ENCODE measurements around the gene MEI4. TPM values are rescaled to one million over a fixed set of nuclear protein-coding genes. Genes with fewer than 3 reads are reported as not detected.

MEI4 gene
- total and polyA plus RNA-seq, 2 of the 8 experiments (the other 6 are each of a cell fraction or from before 2014, with no cell fraction given) = 0.05 to 0.24 TPM

GRCh38 chr6:77644102-77644705 is 8.6 kb upstream of the MEI4 start:
- 69% methylated on average over 2 of the region's 2 CpGs; no CpG with 5 or more reads in 1 of the 2 experiments for WGBS, 2 experiments (ENCODE audit: extremely low coverage in 1 of 2, insufficient coverage in 1 of 2, insufficient read length in 1 of 2, insufficient replicate concordance in 2 of 2, low coverage in 1 of 2, low lambda C conversion rate in 2 of 2, missing lambda C conversion rate in 1 of 2)
- Histone ChIP-seq H4K91ac (replicated peaks; ENCODE audit: insufficient read length, low read length) (no peak overlapping the region), H3K79me1 (ENCODE audit: low read depth, low read length) (no peaks in the 10 kb centered on the region), H3K4ac (replicated peaks; ENCODE audit: insufficient read length, low read depth, low read length) (no peak overlapping the region), H2BK5ac (ENCODE audit: low read depth, low read length) (no peak overlapping the region), H2BK15ac (ENCODE audit: low read length) (no peak overlapping the region), H3K14ac (ENCODE audit: insufficient read length) (no peak overlapping the region), H2AK5ac (ENCODE audit: low read depth, low read length) (no peak overlapping the region), H4K20me1 (replicated peaks in 1 of 2; ENCODE audit: control insufficient read depth in 1 of 2, insufficient read depth in 2 of 2, low read length in 2 of 2) (no peaks in the 10 kb centered on the region), H2AFZ (ENCODE audit: low read length) (no peak overlapping the region), H3K27me3 (replicated peaks in 1 of 4; ENCODE audit: control insufficient read depth in 3 of 4, extremely low read depth in 1 of 4, insufficient read depth in 3 of 4, low read length in 3 of 4) (no peaks in the 10 kb centered on the region), H3K4me1 (replicated peaks in 1 of 4; ENCODE audit: control insufficient read depth in 3 of 4, insufficient read depth in 4 of 4, low read length in 3 of 4) (no peaks in the 10 kb centered on the region), H3K4me2 (ENCODE audit: insufficient read depth in 1 of 2, low read depth in 2 of 2, low read length in 2 of 2) (no peak overlapping the region), H2BK120ac (replicated peaks; ENCODE audit: low read depth, low read length) (no peak overlapping the region), H3K9me3 (ENCODE audit: insufficient read depth in 2 of 2, low read depth in 1 of 2, low read length in 1 of 2) (no peaks in the 10 kb centered on the region), H3K23ac (ENCODE audit: insufficient read length) (no peak overlapping the region), H3K56ac (replicated peaks; ENCODE audit: insufficient read length, low read depth, low read length) (no peak overlapping the region), H3K9ac (replicated peaks in 1 of 4; ENCODE audit: extremely low read depth in 1 of 4, low read depth in 3 of 4, low read length in 3 of 4) (no peak overlapping the region), H4K5ac (ENCODE audit: insufficient read length, low read depth, low read length) (no peak overlapping the region), H3K27ac (ENCODE audit: low read depth, low read length) (no peak overlapping the region), H2BK12ac (ENCODE audit: low read depth, low read length) (no peak overlapping the region), H3K36me3 (ENCODE audit: control insufficient read depth in 2 of 4, insufficient read depth in 4 of 4, low read length in 3 of 4) (no peaks in the 10 kb centered on the region), H3K18ac (ENCODE audit: extremely low read depth, low read length) (no peak overlapping the region), H4K8ac (ENCODE audit: extremely low read depth, insufficient read depth, low read length) (no peak overlapping the region), H3K4me3 (ENCODE audit: extremely low read depth in 1 of 4, insufficient read depth in 2 of 4, low read depth in 3 of 4, low read length in 4 of 4) (no peak overlapping the region), H2BK20ac (ENCODE audit: low read length) (no peak overlapping the region), H3K79me2 (ENCODE audit: control insufficient read depth in 1 of 2, insufficient read depth in 2 of 2, low read length in 2 of 2) (no peaks in the 10 kb centered on the region), H3K23me2 (ENCODE audit: low read depth, low read length) (no peaks in the 10 kb centered on the region)
- no peak for FAIRE-seq
- ChIA-PET CTCF (ENCODE audit: partially characterized antibody) (no interaction called here), POLR2A (ENCODE audit: partially characterized antibody) (no interaction called here)
- DNase-seq (ENCODE audit: low read depth in 1 of 2, low spot score in 2 of 2) = no peak
- no peak for TF ChIP-seq CTCF (IDR thresholded peaks at IDR 0.05; ENCODE audit: control extremely low read depth in 1 of 3, insufficient read depth in 1 of 3, low read depth in 1 of 3, low read length in 3 of 3)
- no peak for TF ChIP-seq SRF (IDR thresholded peaks at IDR 0.05; ENCODE audit: low read depth, low read length)
- no peak for TF ChIP-seq KDM1A (IDR thresholded peaks at IDR 0.05; ENCODE audit: borderline replicate concordance, low read length)
- no peak for TF ChIP-seq KDM5A (IDR thresholded peaks at IDR 0.05; ENCODE audit: low read length)
- no peak for TF ChIP-seq FOSL1 (IDR thresholded peaks at IDR 0.05; ENCODE audit: insufficient read depth, low read depth, low read length)
- TF ChIP-seq HDAC6 (IDR thresholded peaks at IDR 0.05; ENCODE audit: low read depth, low read length) = no peak
- no peak for TF ChIP-seq CBX8 (IDR thresholded peaks at IDR 0.05; ENCODE audit: borderline replicate concordance, low read depth, low read length)
- no peak for TF ChIP-seq SP1 (IDR thresholded peaks at IDR 0.05; ENCODE audit: low read depth, low read length)
- TF ChIP-seq SIRT6 (IDR thresholded peaks at IDR 0.05; ENCODE audit: low read length) = no peak
- TF ChIP-seq USF2 (IDR thresholded peaks at IDR 0.05; ENCODE audit: low read length) = no peak
- no peak for TF ChIP-seq NRF1 (IDR thresholded peaks at IDR 0.05; ENCODE audit: low read depth, low read length)

Data from H1 (cell line).